Measurements from ENCODE around the gene KRTAP10-8. TPM values are rescaled to one million over a fixed set of nuclear protein-coding genes. Genes with fewer than 3 reads are reported as not detected.

KRTAP10-8 gene
- total and polyA plus RNA-seq, 2 donors from 2014 or later = not detected

DNA sequence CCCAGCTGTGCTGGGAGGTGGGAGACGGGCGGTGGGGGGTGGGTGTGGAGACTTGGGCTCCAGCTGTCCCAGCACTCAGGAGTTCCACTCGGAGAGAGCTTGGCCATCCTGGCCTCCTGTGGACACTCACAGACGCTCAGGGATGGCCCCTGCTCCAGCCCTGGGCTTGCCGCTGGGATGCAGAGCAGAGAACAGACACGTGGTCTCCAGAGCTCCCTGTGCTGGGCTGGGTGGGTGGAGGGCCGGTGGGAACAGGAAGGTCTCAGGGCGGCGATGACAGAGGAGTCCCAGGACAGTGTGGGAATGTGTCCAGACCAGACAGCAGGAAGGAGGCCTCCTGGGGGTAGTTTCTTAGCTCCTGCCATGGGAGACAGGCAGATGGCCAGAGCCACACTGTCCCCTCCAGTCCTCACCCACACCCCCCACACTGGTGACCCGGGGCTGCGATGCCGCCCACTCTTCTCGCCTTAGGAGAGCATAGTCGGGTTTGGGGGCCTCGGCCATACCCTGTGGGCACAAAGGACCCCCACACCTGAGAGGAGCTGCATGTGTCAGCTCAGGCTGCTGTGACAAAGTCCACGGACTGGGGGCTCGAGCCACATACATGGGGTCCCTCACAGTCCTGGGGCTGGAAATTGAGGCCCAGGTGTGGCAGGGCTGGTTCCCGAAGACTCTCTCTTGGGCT lies 17.0 kb downstream of the KRTAP10-8 start:
- no peaks in the 10 kb centered on the region for H3K4me1 ChIP-seq (ENCODE audit: control insufficient read depth in 2 of 3, insufficient read depth in 2 of 3, low read depth in 1 of 3, low read length in 3 of 3)
- TF ChIP-seq, protein P1, sequence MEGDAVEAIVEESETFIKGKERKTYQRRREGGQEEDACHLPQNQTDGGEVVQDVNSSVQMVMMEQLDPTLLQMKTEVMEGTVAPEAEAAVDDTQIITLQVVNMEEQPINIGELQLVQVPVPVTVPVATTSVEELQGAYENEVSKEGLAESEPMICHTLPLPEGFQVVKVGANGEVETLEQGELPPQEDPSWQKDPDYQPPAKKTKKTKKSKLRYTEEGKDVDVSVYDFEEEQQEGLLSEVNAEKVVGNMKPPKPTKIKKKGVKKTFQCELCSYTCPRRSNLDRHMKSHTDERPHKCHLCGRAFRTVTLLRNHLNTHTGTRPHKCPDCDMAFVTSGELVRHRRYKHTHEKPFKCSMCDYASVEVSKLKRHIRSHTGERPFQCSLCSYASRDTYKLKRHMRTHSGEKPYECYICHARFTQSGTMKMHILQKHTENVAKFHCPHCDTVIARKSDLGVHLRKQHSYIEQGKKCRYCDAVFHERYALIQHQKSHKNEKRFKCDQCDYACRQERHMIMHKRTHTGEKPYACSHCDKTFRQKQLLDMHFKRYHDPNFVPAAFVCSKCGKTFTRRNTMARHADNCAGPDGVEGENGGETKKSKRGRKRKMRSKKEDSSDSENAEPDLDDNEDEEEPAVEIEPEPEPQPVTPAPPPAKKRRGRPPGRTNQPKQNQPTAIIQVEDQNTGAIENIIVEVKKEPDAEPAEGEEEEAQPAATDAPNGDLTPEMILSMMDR (IDR thresholded peaks at IDR 0.05; ENCODE audit: borderline replicate concordance, extremely low read depth, insufficient read depth) = no peak
- H3K4me3 ChIP-seq (ENCODE audit: low read length in 3 of 3) = no peak overlapping the region
- H3K27ac ChIP-seq (ENCODE audit: low read depth in 2 of 2, low read length in 2 of 2) = no peak overlapping the region
- H3K9me3 ChIP-seq (ENCODE audit: control insufficient read depth in 2 of 3, insufficient read depth in 1 of 3, low read length in 3 of 3) = peaks cover 0 to 13% (median 0%) of the 10 kb centered on the region in 3 donors
- intact Hi-C loops (cut with DNase I) = no loop called here
- no peaks in the 10 kb centered on the region for H3K27me3 ChIP-seq (ENCODE audit: control insufficient read depth, insufficient read depth, low read length)
- H3K36me3 ChIP-seq (ENCODE audit: control insufficient read depth in 2 of 3, insufficient read depth in 3 of 3, low read length in 3 of 3) = no peaks in the 10 kb centered on the region
- FAIRE-seq = no peak
- no peak for DNase-seq
- no peak overlapping the region for H3K9ac ChIP-seq (ENCODE audit: low read length in 3 of 3)

DNA sequence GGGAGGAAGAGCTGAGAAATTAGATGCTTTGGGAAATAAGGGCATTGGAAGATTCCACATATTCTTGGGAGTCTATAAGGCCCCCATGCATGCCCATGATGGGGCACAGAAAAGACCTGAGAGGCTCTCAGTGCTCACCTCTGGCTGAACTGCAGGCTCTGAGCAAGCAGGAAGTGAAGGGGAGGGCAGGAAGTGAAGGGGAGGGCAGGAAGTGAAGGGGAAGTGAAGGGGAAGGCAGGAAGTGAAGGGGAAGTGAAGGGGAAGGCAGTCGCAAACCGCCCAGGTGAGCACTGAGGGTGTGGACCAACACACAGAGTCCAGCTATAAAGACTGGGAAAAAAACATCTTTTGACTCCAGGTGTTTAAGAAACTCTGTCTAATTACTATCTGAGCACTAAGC lies 18.6 kb downstream of the KRTAP10-8 start:
- TF ChIP-seq, protein P1 (IDR thresholded peaks at IDR 0.05; ENCODE audit: borderline replicate concordance, extremely low read depth, insufficient read depth) = no peak
- H3K4me1 ChIP-seq (ENCODE audit: control insufficient read depth in 2 of 3, insufficient read depth in 2 of 3, low read depth in 1 of 3, low read length in 3 of 3) = no peaks in the 10 kb centered on the region
- peaks cover 0 to 3% (median 2%) of the 10 kb centered on the region in 3 donors for H3K9me3 ChIP-seq (ENCODE audit: control insufficient read depth in 2 of 3, insufficient read depth in 1 of 3, low read length in 3 of 3)

DNA sequence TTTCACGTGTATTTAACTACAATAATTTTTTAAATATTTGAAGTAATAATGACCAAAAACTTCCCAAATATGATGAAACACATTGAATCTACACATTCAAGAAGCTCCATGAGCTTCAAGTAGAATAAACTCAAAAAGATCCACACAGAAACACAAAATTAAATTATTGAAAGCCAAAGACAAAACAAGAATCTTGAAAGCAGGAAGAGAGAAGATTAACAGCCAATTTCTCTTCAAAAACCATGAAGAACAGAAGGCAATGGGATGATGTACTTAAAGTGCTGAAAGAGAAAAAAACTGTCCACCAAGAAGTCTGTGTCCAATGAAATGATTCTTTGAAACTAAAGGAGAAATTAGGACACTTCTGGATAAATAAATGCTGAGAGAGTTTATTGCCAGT lies 20.2 kb downstream of the KRTAP10-8 start:
- no peak for FAIRE-seq
- no peaks in the 10 kb centered on the region for H3K36me3 ChIP-seq (ENCODE audit: control insufficient read depth in 2 of 3, insufficient read depth in 3 of 3, low read length in 3 of 3)

More for the DNA sequence above, 18.6 kb downstream of the KRTAP10-8 start:
- no peak overlapping the region for H3K4me3 ChIP-seq (ENCODE audit: low read length in 3 of 3)
- H3K9ac ChIP-seq (ENCODE audit: low read length in 3 of 3) = no peak overlapping the region
- no peaks in the 10 kb centered on the region for H3K36me3 ChIP-seq (ENCODE audit: control insufficient read depth in 2 of 3, insufficient read depth in 3 of 3, low read length in 3 of 3)
- DNase-seq = no peak
- H3K27ac ChIP-seq (ENCODE audit: low read depth in 2 of 2, low read length in 2 of 2) = no peak overlapping the region
- no peak for FAIRE-seq
- intact Hi-C loops (cut with DNase I) = no loop called here
- H3K27me3 ChIP-seq (ENCODE audit: control insufficient read depth, insufficient read depth, low read length) = no peaks in the 10 kb centered on the region

More for the DNA sequence above, 20.2 kb downstream of the KRTAP10-8 start:
- Histone ChIP-seq H3K4me3 (ENCODE audit: low read length in 3 of 3) (no peak overlapping the region), H3K27me3 (ENCODE audit: control insufficient read depth, insufficient read depth, low read length) (no peaks in the 10 kb centered on the region), H3K9me3 (ENCODE audit: control insufficient read depth in 2 of 3, insufficient read depth in 1 of 3, low read length in 3 of 3) (peaks cover 0 to 3% (median 2%) of the 10 kb centered on the region in 3 donors), H3K9ac (ENCODE audit: low read length in 3 of 3) (no peak overlapping the region), H3K4me1 (ENCODE audit: control insufficient read depth in 2 of 3, insufficient read depth in 2 of 3, low read depth in 1 of 3, low read length in 3 of 3) (no peaks in the 10 kb centered on the region), H3K27ac (ENCODE audit: low read depth in 2 of 2, low read length in 2 of 2) (no peak overlapping the region)
- no peak for DNase-seq
- intact Hi-C loops (cut with DNase I) = no loop called here
- TF ChIP-seq, protein P1 (IDR thresholded peaks at IDR 0.05; ENCODE audit: borderline replicate concordance, extremely low read depth, insufficient read depth) = no peak

Data from kidney (tissue), 14 donors.